GM12891 (cell line): ENCODE data around the gene NEU1.
"Not testable (repeated sequence)": the region's sequence is repeated elsewhere in the genome, so short reads cannot be mapped to it uniquely, and the experiment has no call there.

Source experiments
- PAX5 ChIP-seq: IDR thresholded peaks from 2 replicates; pipeline ENCODE4 v1.6.1; 2011; ENCODE audit warnings: low read length, moderate library complexity, mild to moderate bottlenecking; ENCODE audit not compliant: insufficient read depth, severe bottlenecking
- POLR2A ChIP-seq: IDR thresholded peaks from 2 replicates; pipeline ENCODE4 v1.6.1; 2011; ENCODE audit warnings: low read depth, low read length, control low read depth
- POLR2AphosphoS5 ChIP-seq: IDR thresholded peaks from 2 replicates; pipeline ENCODE4 v1.6.1; 2011; ENCODE audit warnings: low read depth, low read length, control low read depth
- SPI1 ChIP-seq: IDR thresholded peaks from 2 replicates; pipeline ENCODE4 v1.6.1; 2011; ENCODE audit warnings: low read depth, low read length, control low read depth
- TAF1 ChIP-seq: IDR thresholded peaks from 2 replicates; pipeline ENCODE4 v1.6.1; 2011; ENCODE audit warnings: low read depth, low read length, control low read depth

GRCh38 chr6:31851980-31852718 is 10.5 kb downstream of the NEU1 start:
- TF ChIP-seq POLR2A, PAX5, TAF1, SPI1, POLR2AphosphoS5: not testable (repeated sequence)
